OCI-LY1 (cell line): ENCODE measurements around the gene ITGAX.

Experiments used
- CTCF ChIP-seq: fragments of 200-600 bp; sonication (generic), shearing (Covaris generic); IDR thresholded peaks from 2 replicates; pipeline ENCODE4 v1.5.1; 2017; ENCODE audit warnings: mild to moderate bottlenecking, antibody characterized with exemption, low read length, moderate library complexity, mixed read lengths
- EZH2 ChIP-seq: fragments of 200-600 bp; sonication (generic), shearing (Covaris generic); IDR thresholded peaks from 2 replicates; pipeline ENCODE4 v1.8.0; 2017; ENCODE audit warnings: borderline replicate concordance, mixed run types, mild to moderate bottlenecking, antibody characterized with exemption, low read length, moderate library complexity, mixed read lengths

- TF ChIP-seq CTCF = no peak
- TF ChIP-seq EZH2 = no peak
These were observed 21.7 kb downstream of the ITGAX start for GRCh38 chr16:31376705-31377104.
